Endothelial cell of umbilical vein (primary cell): ENCODE measurements around the gene TIMM23B.
"Not testable (repeated sequence)": the region's sequence is repeated elsewhere in the genome, so short reads cannot be mapped to it uniquely, and the experiment has no call there.

ENCODE experiments used
- CTCF ChIP-seq, 2 donors: IDR thresholded peaks; 1 replicate in 1 of 2; 2 replicates in 1 of 2; pipeline ENCODE4 v1.5.1; 2011; ENCODE audit warnings: low read length in 2 of 2, mild to moderate bottlenecking in 2 of 2, moderate library complexity in 2 of 2, control low read depth in 1 of 2, inconsistent platforms in 1 of 2, low read depth in 1 of 2; ENCODE audit not compliant: insufficient read depth in 1 of 2; ENCODE audit errors: extremely low read depth in 1 of 2
- EZH2 ChIP-seq: IDR thresholded peaks from 2 replicates; pipeline ENCODE4 v1.6.1; 2012; ENCODE audit warnings: borderline replicate concordance, low read depth, mild to moderate bottlenecking, moderate library complexity, low read length, inconsistent platforms; ENCODE audit not compliant: severe bottlenecking
- POLR2A ChIP-seq: IDR thresholded peaks from 2 replicates; pipeline ENCODE4 v1.6.1; 2012; ENCODE audit warnings: low read depth, mild to moderate bottlenecking, control low read depth, low read length
- POLR2AphosphoS5 ChIP-seq: IDR thresholded peaks from 2 replicates; pipeline ENCODE4 v1.6.1; 2012; ENCODE audit warnings: low read depth, mild to moderate bottlenecking, control low read depth, low read length, moderate library complexity; ENCODE audit not compliant: insufficient read depth

- not testable (repeated sequence) for TF ChIP-seq CTCF (IDR thresholded peaks at IDR 0.05; ENCODE audit: extremely low read depth in 1 of 2, insufficient read depth in 1 of 2, low read depth in 1 of 2, low read length in 2 of 2); POLR2A; POLR2AphosphoS5; EZH2
These were observed 75.1 kb downstream of the TIMM23B start for GRCh38 chr10:50016926-50017325.
